ENCODE measurements around the gene CBFA2T2. TPM values are rescaled to one million over a fixed set of nuclear protein-coding genes. Genes with fewer than 3 reads are reported as not detected.
A peak's percentile ranks its signal among the peaks of the same experiment; 100 is the strongest.

Gene CBFA2T2
- total and polyA plus RNA-seq, 10 of the 15 experiments (the other 5 are each of a cell fraction or from before 2014, with no cell fraction given), result 0.61 to 8.6 (median 5.5) TPM

GRCh38 chr20:33567949-33568348 is 78.1 kb downstream of the CBFA2T2 start (continued):
- no peak for TF ChIP-seq TCF3 (IDR thresholded peaks at IDR 0.05; ENCODE audit: borderline replicate concordance, insufficient read depth, low read depth, low read length)

- H3K9ac ChIP-seq (ENCODE audit: control insufficient read depth, insufficient read depth, low read length), result no peak overlapping the region
- H3K4me1 ChIP-seq (ENCODE audit: control insufficient read depth, insufficient read depth, low read length), result peaks cover 7% of the 10 kb centered on the region
- peak overlapping the region; percentile 38 for H2AFZ ChIP-seq (ENCODE audit: control insufficient read depth, low read depth, low read length)
- intact Hi-C loops (cut with micrococcal nuclease; ENCODE audit: unreplicated experiment), result no loop called here
- peak overlapping the region; percentile 54; the same call in 1 of the 2 replicates for H3K4me2 ChIP-seq (ENCODE audit: control insufficient read depth, insufficient read depth)
- H4K20me1 ChIP-seq (ENCODE audit: control insufficient read depth, insufficient read depth), result no peaks in the 10 kb centered on the region
- ATAC-seq (peak; percentile 56), FAIRE-seq (no peak), DNase-seq (ENCODE audit: low read depth, low spot score) (no peak)
- no peaks in the 10 kb centered on the region for H3K9me3 ChIP-seq (replicated peaks; ENCODE audit: control insufficient read depth, insufficient read depth, low read length)
- ChIA-PET CTCF (interaction anchor here (1.6 to 1.8 kb wide), 2 partner anchors 10 to 13 kb away, joined by 5 to 8 read pairs; no protein-coding TSS in a partner anchor), SMC1A (ENCODE audit: uncharacterized antibody, unreplicated experiment) (interaction anchor here (0.6 to 4.0 kb wide), 7 partner anchors 9 to 95 kb away, joined by 3 to 14 read pairs (median 4); no protein-coding TSS in a partner anchor), POLR2A (interaction anchor here (0.9 kb wide), 1 partner anchor 13 kb away, joined by 6 read pairs; no protein-coding TSS in a partner anchor), RAD21 (ENCODE audit: unreplicated experiment) (no interaction called here)
- BruUV-seq (replicated peaks), result no TSS peak
- in situ Hi-C loops (cut with MboI), result no loop called here
- no peaks in the 10 kb centered on the region for H3K36me3 ChIP-seq (ENCODE audit: control insufficient read depth in 2 of 2, insufficient read depth in 2 of 2, low read length in 1 of 2)
- H3K79me2 ChIP-seq (ENCODE audit: control insufficient read depth, insufficient read depth, low read length), result no peaks in the 10 kb centered on the region
- H3K4me3 ChIP-seq, result no peak overlapping the region
- WGBS (ENCODE audit: insufficient coverage, insufficient replicate concordance, low lambda C conversion rate, missing lambda C conversion rate), result 97% methylated on average over 9 of the region's 9 CpGs
- no peaks in the 10 kb centered on the region for H3K27me3 ChIP-seq (replicated peaks in 1 of 2; ENCODE audit: control insufficient read depth in 2 of 2, insufficient read depth in 2 of 2, low read length in 1 of 2)
- H3K27ac ChIP-seq (ENCODE audit: control insufficient read depth, insufficient read depth), result no peak overlapping the region; the same call in 1 of the 2 replicates
- TF ChIP-seq ZNF592 (IDR thresholded peaks at IDR 0.05) (no peak), RUNX3 (IDR thresholded peaks at IDR 0.05; ENCODE audit: low read length) (peak; percentile 23; the same call in 1 of the 2 replicates), ZNF384 (IDR thresholded peaks at IDR 0.05; ENCODE audit: borderline replicate concordance, low read depth, low read length) (no peak), BHLHE40 (IDR thresholded peaks at IDR 0.05; ENCODE audit: borderline replicate concordance in 1 of 2, low read depth in 2 of 2, low read length in 1 of 2) (peak; percentile 50 to 68; a peak in 2 of 4 replicates), SMARCA5 (IDR thresholded peaks at IDR 0.05) (no peak), KLF5 (IDR thresholded peaks at IDR 0.05; ENCODE audit: partially characterized antibody) (no peak), CREB1 (IDR thresholded peaks at IDR 0.05; ENCODE audit: low read depth) (no peak), BACH1 (IDR thresholded peaks at IDR 0.05; ENCODE audit: borderline replicate concordance) (no peak), NFYA (IDR thresholded peaks at IDR 0.05; ENCODE audit: borderline replicate concordance, low read depth, low read length) (no peak), NBN (IDR thresholded peaks at IDR 0.05) (no peak), SIN3A (IDR thresholded peaks at IDR 0.05; ENCODE audit: low read depth, low read length) (no peak), HDAC2 (IDR thresholded peaks at IDR 0.05) (no peak), ATF7 (IDR thresholded peaks at IDR 0.05; ENCODE audit: low read depth) (no peak), GABPA (IDR thresholded peaks at IDR 0.05; ENCODE audit: low read depth) (no peak), IKZF1 (conservative IDR thresholded peaks at IDR 0.05) (no peak), YY1 (IDR thresholded peaks at IDR 0.05; ENCODE audit: low read depth, low read length) (0 out of 2 replicates have a peak, but pooled peaks have one; percentile 29)
- TF ChIP-seq, protein P1, sequence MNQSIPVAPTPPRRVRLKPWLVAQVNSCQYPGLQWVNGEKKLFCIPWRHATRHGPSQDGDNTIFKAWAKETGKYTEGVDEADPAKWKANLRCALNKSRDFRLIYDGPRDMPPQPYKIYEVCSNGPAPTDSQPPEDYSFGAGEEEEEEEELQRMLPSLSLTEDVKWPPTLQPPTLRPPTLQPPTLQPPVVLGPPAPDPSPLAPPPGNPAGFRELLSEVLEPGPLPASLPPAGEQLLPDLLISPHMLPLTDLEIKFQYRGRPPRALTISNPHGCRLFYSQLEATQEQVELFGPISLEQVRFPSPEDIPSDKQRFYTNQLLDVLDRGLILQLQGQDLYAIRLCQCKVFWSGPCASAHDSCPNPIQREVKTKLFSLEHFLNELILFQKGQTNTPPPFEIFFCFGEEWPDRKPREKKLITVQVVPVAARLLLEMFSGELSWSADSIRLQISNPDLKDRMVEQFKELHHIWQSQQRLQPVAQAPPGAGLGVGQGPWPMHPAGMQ (IDR thresholded peaks at IDR 0.05; ENCODE audit: borderline replicate concordance), result no peak
- TF ChIP-seq, protein P2, sequence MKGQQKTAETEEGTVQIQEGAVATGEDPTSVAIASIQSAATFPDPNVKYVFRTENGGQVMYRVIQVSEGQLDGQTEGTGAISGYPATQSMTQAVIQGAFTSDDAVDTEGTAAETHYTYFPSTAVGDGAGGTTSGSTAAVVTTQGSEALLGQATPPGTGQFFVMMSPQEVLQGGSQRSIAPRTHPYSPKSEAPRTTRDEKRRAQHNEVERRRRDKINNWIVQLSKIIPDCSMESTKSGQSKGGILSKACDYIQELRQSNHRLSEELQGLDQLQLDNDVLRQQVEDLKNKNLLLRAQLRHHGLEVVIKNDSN (IDR thresholded peaks at IDR 0.05; ENCODE audit: borderline replicate concordance, extremely low read length, insufficient read depth, low read depth, low read length), result no peak
Observed at GRCh38 chr20:33568378-33568777, 78.5 kb downstream of the CBFA2T2 start.
